ENCODE data around the gene OPN1MW.

DNA sequence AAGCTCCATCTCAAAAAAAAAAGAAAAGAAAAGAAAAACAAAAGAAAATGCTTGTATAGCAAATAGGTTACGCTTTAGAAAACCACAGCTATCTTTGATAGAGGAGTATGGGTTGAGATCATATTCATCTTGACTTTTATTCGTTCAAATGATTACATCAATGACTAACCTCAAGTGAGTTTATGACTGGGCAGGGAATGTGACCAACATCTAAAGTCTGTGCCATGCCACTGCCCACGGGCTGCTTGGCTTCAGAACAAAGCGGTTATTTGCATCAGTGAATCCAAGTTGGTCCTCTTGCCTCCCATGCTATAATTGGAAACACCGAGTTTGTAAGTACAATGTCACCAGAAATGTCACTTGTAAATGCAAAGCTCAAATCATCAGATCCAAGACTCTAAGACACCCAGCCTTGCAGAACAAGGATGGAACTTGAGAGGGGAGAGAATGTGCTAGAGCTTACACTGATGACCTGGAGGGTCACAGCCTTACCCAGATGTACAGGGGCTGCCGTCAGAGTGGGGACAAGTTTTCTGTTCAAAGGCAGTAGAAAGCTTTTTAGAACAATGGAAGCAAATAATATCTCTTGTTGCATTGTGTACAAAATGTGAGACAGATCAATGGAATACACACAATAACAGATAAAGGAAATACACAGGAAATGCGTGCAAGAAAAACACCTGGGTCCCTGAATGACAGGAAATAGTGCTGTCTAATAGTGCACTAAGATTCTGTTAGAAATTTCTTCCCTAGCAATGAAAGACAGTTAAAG, 46.8 kb upstream of the OPN1MW start:
- no peak for TF ChIP-seq CTCF (IDR thresholded peaks at IDR 0.05)
- no peak for TF ChIP-seq POLR2A (IDR thresholded peaks at IDR 0.05)
- TF ChIP-seq POLR2AphosphoS5 (IDR thresholded peaks at IDR 0.05), result no peak
